ENCODE measurements around the gene CDH4. TPM values are rescaled to one million over a fixed set of nuclear protein-coding genes. Genes with fewer than 3 reads are reported as not detected.

The CDH4 gene
- total RNA-seq, 2 donors from 2014 or later: 0.08 to 0.09 TPM

DNA sequence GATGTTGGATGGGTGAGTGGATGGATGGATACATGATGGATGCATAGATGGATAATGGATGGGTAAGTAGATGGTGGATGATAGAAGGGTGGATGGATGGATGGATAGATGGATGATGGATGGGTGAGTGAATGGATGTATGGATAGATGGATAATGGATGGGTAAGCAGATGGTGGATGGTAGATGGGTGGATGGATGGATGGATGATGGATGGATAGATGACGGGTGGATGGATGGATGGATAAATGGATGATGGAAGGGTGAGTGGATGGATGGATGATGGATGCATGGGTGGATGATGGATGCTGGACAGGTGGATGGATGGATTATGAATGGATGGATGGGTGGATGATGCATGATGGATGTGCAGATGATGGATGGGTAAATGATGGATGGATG, 638.1 kb downstream of the CDH4 start:
- no peaks in the 10 kb centered on the region for H3K36me3 Mint-ChIP-seq
- DNase-seq (ENCODE audit: low spot score in 2 of 2): no peak
- no peak for ATAC-seq
- peaks cover 10 to 13% of the 10 kb centered on the region in 2 donors for H3K9me3 Mint-ChIP-seq
- no peak overlapping the region for H3K27ac Mint-ChIP-seq

DNA sequence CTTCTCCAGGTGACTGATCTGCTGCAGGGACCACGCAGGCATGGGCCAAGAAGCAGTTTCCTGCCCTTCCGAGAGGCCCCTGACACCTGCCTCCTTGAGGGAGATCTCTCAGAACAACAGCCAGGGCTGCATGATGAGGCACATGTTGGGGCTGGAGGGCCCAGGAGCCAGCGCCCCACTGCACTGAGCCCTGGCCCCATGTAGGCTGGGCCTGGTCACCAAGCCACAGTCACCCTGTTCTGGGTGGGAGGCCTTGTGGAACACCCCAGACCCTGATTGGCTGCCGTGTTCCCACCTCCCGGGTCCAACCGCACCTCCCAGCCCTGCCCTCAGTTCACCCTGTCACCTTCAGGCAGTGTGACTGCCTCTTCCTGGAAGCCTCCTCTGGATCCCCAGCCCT, 639.4 kb downstream of the CDH4 start:
- Mint-ChIP-seq H3K36me3 (no peaks in the 10 kb centered on the region), H3K27ac (no peak overlapping the region), H3K9me3 (peaks cover 10 to 13% of the 10 kb centered on the region in 2 donors)
- DNase-seq (ENCODE audit: low spot score in 2 of 2) (no peak), ATAC-seq (no peak)

GRCh38 chr20:61891916-61892649, 640.0 kb downstream of the CDH4 start:
- DNase-seq (ENCODE audit: low spot score in 2 of 2) (no peak), ATAC-seq (no peak)
- no peaks in the 10 kb centered on the region for H3K36me3 Mint-ChIP-seq
- H3K27ac Mint-ChIP-seq: peak overlapping the region in 1 of 2 donors; percentile 72
- H3K9me3 Mint-ChIP-seq: peaks cover 10 to 13% of the 10 kb centered on the region in 2 donors

DNA sequence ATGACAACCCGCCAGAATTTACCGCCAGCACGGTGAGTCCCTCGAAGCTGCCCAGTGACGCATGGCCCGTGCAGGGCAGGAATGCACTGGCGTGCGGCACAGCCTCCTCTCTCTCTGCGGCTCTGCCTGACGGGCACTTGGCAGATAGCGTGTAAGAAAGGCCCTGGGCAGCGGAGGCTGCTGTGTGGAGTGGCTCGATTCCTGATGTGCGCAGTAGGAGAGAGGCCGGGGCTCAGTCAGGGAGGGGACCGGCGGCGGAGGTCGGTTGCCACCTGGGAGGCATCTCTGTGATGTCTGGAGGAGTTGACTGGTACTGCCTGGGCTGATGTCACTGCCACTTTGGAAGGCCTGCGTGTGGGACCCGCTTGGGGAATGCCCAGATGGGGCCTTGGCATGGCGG, 643.0 kb downstream of the CDH4 start:
- no peak for DNase-seq (ENCODE audit: low spot score in 2 of 2)
- no peak for ATAC-seq
- Mint-ChIP-seq H3K36me3 (no peaks in the 10 kb centered on the region), H3K9me3 (peaks cover 1 to 4% of the 10 kb centered on the region in 2 donors), H3K27ac (no peak overlapping the region)

GRCh38 chr20:61895686-61896057, 643.6 kb downstream of the CDH4 start:
- no peaks in the 10 kb centered on the region for H3K36me3 Mint-ChIP-seq
- ATAC-seq (no peak), DNase-seq (ENCODE audit: low spot score in 2 of 2) (no peak)
- H3K9me3 Mint-ChIP-seq: no peaks in the 10 kb centered on the region
- H3K27ac Mint-ChIP-seq: no peak overlapping the region

DNA sequence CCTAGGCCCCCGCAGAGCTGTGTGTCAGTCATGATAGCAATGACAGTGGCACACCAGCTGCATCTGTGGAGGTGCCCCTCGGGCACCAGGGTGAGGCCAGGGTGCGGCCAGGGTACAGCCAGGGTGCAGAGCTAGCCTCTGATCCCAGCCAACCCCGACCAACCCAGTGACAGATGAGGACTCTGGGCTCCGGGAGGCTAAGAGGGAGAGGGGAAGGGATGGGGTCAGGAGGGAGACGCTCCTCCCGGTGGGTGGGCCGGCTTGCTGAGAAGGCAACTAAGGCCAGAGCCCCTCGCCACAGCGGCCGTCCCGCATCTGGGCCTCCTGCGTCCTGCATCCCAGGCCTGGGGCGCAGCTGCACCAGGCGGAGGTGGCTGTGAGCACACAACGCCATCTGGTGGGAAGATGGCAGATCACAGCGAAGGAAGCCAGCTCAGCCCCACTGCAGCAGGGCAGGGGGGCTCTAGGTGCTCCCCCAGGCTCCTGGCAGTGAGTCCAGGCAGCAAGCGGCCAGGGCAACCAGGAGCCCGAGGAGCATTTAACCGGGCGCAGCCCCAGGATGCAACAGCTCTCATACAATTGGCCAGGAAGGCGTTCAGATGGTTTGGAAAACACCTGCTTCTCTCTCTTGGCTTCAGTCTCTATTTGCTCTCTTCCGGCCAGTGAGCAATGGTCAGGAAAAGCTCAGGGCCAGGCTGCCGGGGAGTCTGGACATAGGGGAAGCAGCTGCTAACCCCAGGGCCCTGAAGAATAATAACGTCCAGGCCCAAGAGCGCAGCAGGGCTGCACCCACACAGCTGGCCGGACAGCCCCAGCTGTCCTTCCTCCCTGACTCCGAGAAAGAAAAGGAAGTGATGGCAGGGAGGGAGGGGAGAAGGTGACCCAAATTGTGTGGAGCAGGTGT, 644.2 kb downstream of the CDH4 start:
- DNase-seq (ENCODE audit: low spot score in 2 of 2): peak in 1 of 2 donors; percentile 37
- ATAC-seq: peak in 1 of 2 donors; percentile 64
- Mint-ChIP-seq H3K9me3 (no peaks in the 10 kb centered on the region), H3K36me3 (no peaks in the 10 kb centered on the region), H3K27ac (no peak overlapping the region)

DNA sequence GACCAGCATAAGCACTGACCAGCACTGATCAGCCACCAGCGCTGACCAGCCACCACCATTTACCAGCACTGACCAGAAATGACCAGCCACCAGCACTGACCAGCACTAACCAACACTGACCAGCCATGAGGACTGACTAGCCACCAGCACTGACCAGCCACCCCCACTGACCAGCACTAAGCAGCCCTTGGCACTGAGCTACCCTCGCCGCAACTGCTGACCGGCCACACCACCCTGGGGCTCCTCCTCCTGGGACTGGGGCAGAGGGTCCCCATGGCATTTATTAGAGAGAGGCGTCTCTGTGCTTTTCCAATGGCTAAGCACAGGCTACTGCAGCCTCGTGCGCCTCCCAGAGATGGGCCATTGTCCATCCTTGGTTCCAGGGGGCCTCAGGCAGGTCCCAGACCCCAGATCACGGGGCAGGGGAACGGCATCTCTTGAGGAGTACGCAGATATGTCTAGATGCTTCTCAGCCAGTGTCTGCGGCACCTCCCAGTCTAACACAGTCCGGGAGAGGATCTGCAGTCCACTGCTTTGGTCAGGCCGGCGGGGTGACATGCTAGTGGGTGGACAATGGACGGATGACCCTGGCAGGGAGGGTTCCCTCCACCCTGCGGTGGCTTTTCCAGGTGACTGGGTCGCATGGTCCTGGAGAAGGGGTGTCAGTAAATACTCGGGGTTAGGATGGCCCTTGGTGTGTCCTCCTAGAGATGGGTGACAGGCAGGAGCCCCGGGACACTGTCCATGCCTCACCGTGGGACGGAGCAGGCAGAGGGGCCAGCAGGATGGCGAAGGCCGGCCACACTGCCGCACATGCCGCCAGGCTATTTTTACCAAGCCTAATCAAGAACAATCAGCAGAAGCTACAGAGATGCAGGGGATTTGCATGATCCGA, 645.6 kb downstream of the CDH4 start:
- no peaks in the 10 kb centered on the region for H3K36me3 Mint-ChIP-seq
- no peaks in the 10 kb centered on the region for H3K9me3 Mint-ChIP-seq
- H3K27ac Mint-ChIP-seq: no peak overlapping the region
- ATAC-seq: no peak
- no peak for DNase-seq (ENCODE audit: low spot score in 2 of 2)

GRCh38 chr20:61898405-61898804, 646.3 kb downstream of the CDH4 start:
- ATAC-seq (no peak), DNase-seq (ENCODE audit: low spot score in 2 of 2) (no peak)
- Mint-ChIP-seq H3K27ac (no peak overlapping the region), H3K9me3 (no peaks in the 10 kb centered on the region), H3K36me3 (no peaks in the 10 kb centered on the region)

GRCh38 chr20:61900011-61900944, 648.2 kb downstream of the CDH4 start:
- ATAC-seq (no peak), DNase-seq (ENCODE audit: low spot score in 2 of 2) (no peak)
- Mint-ChIP-seq H3K27ac (no peak overlapping the region), H3K9me3 (no peaks in the 10 kb centered on the region), H3K36me3 (no peaks in the 10 kb centered on the region)

GRCh38 chr20:61900945-61901293, 648.9 kb downstream of the CDH4 start:
- no peaks in the 10 kb centered on the region for H3K36me3 Mint-ChIP-seq
- DNase-seq (ENCODE audit: low spot score in 2 of 2): no peak
- ATAC-seq: no peak
- no peak overlapping the region for H3K27ac Mint-ChIP-seq
- no peaks in the 10 kb centered on the region for H3K9me3 Mint-ChIP-seq

- no peak overlapping the region for H3K27ac Mint-ChIP-seq
- ATAC-seq (no peak), DNase-seq (ENCODE audit: low spot score in 2 of 2) (no peak)
- H3K9me3 Mint-ChIP-seq: no peaks in the 10 kb centered on the region
- no peaks in the 10 kb centered on the region for H3K36me3 Mint-ChIP-seq
Measured at GRCh38 chr20:61901392-61902220, 649.5 kb downstream of the CDH4 start.

DNA sequence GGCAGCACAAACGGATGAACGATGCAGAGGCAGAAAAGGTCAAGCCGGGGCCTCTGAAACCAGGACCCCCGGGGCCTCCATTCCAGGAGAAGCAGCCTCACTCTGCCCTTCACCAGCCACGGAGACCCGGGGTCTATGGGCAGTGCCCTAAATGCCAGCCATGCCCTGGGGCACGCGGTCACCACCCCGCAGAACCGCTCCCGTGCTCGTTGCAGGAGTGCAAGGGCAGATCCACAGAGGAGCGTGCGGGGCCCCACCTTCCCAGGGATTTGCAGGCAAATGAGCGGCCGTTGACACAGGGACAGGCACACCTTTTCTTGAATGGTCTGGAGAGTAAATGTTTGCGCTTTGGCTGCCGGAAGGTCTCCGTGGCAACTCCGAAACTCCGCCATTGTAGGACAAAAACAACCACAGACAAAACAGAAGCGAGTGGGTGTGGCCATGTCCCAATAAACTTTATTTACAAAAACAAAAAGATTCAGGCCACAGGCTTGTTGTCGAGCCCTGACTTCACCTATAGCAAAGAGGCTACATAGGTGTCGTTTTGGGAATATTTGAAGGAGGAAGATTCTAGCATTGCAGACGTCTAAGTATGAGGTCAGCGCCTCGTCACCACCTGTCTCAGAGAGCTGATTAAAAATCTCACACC, 650.3 kb downstream of the CDH4 start:
- ATAC-seq (no peak), DNase-seq (ENCODE audit: low spot score in 2 of 2) (no peak)
- Mint-ChIP-seq H3K9me3 (no peaks in the 10 kb centered on the region), H3K36me3 (no peaks in the 10 kb centered on the region), H3K27ac (no peak overlapping the region)

DNA sequence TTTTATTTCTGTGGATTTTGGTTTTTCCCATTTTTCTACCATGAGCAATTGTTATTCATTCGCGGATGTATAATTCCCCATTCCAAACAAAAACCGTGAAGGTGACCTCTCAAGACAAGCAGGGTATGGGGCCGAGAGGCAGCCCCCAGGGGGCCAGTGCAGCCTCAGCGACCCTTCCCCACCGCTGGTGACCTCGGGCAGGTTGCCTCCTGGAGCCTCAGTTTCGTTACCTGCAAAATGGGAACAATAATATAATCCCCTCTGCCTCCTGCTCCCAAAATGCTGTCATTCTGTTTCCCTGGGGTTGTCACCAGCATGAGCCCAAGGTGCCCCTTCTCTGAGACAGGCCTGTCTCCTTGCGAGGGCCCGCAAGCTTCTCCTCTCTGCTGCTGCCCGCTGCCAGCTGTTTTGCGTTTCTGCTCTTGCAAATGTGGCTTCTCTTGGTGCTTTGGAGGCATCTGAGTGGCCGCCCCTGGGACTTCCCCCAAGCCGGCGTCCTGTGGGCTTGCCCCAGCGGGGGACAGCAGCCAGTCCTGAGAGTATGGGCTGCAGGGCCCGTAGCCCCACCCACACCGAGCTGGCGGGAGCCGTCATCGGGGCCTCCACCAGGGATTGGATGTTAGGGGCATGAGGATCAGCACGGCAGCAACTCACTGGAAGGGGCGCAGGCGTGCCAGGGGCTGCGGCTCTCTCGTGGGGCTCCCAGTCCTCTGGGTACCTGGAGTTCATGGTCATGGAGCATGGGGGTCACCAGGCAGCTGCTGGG, 651.7 kb downstream of the CDH4 start:
- Mint-ChIP-seq H3K9me3 (no peaks in the 10 kb centered on the region), H3K27ac (peak overlapping the region in 1 of 2 donors; percentile 84), H3K36me3 (no peaks in the 10 kb centered on the region)
- DNase-seq (ENCODE audit: low spot score in 2 of 2): no peak
- no peak for ATAC-seq

DNA sequence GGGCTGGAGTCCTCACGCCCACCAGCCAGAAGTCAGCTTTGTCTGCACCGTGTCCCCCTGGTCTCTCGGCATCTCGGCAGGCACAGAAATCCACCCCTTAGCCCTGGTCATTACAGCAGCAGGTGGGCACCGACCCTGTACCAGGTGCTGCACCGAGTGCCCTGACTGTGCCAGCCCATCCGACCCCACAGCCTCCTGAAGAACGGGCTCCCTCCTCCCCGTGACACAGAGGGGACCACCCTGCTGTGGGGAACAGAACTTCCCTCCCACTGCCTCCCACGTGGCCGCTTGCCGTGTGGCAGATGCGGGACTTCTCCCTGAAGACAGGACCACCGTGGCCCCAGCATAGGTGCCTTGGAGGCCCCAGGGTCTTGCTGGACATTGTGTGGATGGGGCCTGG, 652.4 kb downstream of the CDH4 start:
- Mint-ChIP-seq H3K9me3 (no peaks in the 10 kb centered on the region), H3K27ac (no peak overlapping the region), H3K36me3 (no peaks in the 10 kb centered on the region)
- DNase-seq (ENCODE audit: low spot score in 2 of 2): no peak
- no peak for ATAC-seq
